ENCODE results near the gene SYT8.

DNA sequence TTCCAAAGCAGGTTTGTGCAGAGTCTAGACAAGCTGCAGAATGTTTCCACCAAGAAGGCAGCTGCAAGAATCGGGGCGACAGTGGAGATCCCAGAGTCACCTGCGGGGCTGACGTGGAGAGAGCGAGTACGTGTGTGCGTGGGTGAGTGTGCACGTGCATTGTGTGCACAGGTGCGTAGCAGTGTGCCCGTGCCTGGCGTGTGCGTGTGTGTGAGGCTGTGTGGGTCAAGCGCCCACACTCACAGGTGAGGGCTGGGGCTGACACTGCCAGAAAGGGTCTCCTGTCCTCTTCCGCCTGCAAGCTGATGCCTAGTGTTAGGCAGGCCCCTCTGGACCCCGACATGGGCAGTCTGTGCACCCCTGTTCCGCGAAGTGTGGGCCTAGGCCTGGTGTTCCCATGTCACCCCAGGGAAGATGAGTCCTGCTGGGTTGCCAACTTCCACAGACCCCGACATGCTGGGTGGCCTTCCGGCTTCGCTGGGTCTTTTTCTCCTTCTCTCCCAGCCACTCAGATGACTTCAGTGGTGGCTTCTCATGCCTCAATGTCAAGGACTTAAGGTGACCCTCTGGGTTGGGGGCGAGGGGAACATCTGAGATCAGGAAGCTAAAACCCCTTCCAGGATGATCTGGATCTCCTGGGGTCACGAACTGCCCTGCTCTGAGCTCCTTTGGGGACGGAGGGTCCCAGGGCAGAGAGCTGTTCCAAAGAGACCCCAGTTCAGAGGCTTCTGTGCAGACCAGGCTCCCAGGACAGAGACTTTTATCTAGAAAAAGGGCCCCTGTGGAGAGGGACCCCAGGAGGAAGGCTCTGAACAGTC lies 10.4 kb upstream of the SYT8 start:
- TF ChIP-seq EZH2phosphoT487 (IDR thresholded peaks at IDR 0.05; ENCODE audit: insufficient read depth, low read depth) (no peak), EZH2 (IDR thresholded peaks at IDR 0.05; ENCODE audit: insufficient read depth, poor library complexity, severe bottlenecking) (no peak)

Measured in GM23248 (cell line).